HG02759 (cell line): ENCODE data around the gene PPM1N.
A peak's percentile ranks its signal among the peaks of the same experiment; 100 is the strongest.

Experiments used
- ATAC-seq: cut with Tn5 transposase; IDR thresholded peaks from one replicate; pipeline ENCODE4 v1.9.1; 2021; ENCODE audit warnings: mild to moderate bottlenecking, moderate library complexity; ENCODE audit not compliant: unreplicated experiment

The PPM1N gene, protein sequence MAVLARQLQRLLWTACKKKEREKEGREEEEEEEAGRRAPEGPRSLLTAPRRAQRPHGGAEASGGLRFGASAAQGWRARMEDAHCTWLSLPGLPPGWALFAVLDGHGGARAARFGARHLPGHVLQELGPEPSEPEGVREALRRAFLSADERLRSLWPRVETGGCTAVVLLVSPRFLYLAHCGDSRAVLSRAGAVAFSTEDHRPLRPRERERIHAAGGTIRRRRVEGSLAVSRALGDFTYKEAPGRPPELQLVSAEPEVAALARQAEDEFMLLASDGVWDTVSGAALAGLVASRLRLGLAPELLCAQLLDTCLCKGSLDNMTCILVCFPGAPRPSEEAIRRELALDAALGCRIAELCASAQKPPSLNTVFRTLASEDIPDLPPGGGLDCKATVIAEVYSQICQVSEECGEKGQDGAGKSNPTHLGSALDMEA

DNA sequence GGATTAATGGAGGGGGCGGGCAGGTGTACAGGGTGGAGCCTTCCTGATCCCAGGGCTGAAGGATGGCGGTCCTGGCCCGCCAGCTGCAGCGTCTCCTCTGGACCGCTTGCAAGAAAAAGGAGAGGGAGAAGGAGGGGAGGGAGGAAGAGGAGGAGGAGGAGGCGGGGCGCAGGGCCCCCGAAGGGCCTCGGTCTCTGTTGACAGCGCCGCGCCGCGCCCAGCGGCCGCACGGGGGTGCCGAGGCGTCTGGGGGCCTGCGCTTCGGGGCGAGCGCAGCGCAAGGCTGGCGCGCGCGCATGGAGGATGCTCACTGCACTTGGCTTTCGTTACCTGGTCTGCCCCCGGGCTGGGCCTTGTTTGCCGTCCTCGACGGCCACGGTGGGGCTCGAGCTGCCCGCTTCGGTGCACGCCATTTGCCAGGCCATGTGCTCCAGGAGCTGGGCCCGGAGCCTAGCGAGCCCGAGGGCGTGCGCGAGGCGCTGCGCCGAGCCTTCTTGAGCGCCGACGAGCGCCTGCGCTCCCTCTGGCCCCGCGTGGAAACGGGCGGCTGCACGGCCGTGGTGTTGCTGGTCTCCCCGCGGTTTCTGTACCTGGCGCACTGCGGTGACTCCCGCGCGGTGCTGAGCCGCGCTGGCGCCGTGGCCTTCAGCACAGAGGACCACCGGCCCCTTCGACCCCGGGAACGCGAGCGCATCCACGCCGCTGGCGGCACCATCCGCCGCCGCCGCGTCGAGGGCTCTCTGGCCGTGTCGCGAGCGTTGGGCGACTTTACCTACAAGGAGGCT, at the start of gene PPM1N:
Gene PPM1N, plus strand, starts transcription at position 33 of the 785 bp plus-strand sequence. Its CDS starts 30 bp downstream, at position 63.
- peak; percentile 38 for ATAC-seq

DNA sequence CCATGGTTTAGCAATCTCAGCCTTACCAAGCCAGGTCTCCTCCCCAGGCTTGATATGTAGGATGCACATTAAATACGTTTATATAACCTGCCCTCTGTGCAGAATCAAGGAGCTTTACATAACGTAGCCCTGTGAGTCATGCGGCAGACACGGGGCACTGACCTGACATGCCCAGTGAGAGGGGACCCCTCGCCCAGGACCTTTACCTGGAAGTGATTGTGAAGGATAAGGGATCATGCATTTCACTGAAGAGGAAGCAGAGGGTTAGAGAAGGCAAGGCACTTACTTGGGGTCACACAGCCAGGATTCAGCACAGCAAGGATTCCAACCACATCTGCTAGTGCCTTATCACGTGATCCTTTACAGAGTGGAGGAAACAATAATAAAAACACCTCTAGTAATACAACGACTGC, 49.4 kb upstream of the PPM1N start:
- no peak for ATAC-seq

DNA sequence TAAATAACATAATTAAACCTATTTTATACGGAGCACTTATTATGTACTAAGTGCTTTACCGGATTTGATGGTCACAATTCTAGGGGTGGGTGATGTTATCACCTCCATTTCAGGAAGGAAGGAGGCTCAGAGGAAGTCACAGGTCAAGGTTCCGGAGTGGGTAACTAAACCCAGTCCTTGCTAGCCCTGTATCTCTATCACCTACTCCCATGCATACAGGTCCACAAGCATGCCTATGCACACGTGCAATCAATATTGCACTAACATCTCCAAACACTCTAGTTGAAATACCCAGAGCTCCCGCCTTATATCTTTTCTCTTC, 48.3 kb upstream of the PPM1N start:
- no peak for ATAC-seq

DNA sequence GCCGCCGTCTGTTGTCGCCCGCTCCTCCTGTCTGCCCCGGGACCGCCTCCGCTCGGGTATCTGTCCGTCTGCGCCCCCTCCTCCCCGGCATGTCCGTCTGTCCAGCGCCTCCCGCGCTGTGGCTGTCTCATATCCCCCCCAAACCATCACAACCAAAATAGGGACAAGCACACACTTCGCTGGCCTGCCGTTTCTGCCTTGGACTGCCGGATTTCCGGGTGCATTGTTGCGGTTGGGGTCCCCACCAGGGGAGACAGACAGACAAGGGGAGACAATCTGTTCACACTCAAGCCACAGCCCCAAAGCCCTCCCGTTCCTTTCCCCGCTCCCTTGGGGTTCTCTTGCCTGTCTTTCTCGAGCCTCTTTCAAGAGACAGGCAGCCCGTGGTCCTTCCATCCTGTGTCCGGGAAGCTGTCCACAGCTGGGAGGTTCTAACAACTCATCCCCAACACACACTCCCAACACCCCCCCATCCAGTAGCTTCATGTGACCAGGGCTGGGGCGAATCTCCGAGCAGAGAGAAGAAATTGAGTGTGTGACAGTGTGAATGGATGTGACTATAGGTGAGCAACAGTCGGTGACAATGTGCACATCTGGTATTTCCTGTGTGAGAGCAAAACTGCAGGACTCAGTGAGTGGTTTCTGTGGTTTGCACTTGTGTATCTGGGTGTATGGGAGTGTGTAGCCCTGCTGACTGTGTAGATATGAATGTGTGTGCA, 47.0 kb upstream of the PPM1N start:
- peak; percentile 23 for ATAC-seq

DNA sequence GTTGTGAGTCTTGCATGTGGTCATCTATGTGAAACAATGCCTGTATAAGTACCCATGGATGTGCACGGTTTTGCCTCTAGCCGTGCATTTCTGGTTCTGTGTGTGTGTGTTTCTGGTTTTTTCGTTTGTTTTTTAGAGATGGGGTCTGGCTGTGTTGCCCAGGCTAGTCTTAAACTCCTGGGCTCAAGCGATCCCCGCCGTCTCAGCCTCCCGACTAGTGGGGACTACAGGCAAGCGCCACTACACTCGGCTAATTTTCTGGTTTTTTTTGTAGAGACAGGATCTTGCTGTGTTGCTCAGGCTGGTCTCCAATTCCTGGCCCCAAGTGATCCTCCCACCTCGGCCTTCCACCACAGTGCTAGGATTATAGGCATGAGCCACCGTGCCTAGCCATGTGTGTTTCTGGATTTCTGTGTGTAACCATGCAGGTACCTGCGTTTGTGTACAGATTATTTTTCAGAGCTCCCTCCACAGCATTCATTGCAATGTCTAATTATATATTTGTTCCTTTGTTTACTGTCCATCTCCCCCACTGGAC, 46.3 kb upstream of the PPM1N start:
- ATAC-seq = no peak

DNA sequence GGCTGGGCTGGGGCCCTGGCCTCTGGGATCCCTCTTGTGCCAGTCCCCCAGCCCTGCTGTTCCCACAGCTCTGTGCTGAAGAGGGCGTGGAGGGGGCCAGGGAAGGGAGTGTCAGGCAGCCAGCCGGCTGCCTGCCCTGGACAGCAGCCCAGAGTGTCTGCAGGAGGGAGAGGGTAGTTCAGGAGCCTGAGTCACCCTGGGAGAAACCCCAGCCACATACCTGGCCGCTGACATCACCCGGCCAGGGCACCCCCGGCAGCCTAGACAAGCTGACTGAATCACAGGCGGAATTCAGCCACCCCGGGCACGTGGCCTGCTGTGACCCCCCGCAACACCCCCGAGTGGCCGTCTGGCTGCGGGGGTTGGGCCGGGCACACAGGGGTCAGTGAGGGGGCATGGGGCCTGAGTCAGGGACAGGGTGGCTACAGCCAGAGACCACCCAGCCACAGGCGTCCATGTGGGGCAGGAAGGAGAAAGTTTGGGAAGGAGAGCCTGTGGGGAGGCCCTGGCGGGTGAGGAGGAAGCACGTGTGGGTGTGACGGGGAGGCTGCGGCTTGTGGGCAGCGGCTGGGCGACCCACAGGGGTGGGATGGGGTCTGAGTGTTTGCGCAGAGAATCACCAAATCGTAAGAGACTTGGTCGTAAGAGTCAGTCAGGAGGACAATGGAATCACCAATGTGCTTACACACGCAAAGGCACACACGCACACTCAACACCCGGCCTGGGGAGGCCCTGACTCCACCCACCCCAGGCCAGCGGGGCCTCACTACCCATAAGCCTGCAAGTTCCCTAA, 42.3 kb upstream of the PPM1N start:
- no peak for ATAC-seq

DNA sequence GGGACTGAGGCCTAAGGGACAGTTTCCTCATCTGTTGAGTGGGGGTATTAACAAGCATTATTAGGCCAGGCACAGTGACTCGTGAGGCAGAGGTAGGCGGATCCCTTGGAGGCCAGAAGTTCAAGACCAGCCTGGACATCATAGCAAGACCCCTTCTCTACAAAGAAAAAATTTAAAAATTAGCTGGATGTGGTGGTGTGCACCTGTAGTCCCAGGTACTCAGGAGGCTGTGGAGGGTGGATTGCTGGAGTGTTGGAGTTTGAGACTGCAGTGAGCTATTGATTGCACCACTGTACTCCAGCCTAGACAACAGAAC, 41.8 kb upstream of the PPM1N start:
- ATAC-seq = no peak

DNA sequence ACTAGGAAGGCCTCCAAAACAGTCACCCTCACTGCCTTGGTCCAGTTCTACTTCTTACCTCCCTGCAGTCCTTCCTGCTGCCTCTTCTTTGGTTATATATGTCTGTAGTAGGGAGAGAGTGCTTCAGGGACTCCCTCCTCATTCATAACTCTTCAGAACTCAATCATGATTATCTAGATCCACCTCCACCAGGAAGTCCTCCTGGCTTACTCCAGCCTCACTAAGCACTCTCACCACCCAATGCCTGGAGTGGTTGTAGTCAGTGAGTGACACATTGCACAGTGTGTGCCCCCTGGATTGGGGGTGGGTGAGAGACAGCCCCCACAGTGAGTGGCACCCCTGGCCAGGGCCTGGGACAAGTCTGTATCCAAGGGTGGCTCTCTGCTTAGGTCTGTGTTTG, 40.5 kb upstream of the PPM1N start:
- ATAC-seq = no peak

DNA sequence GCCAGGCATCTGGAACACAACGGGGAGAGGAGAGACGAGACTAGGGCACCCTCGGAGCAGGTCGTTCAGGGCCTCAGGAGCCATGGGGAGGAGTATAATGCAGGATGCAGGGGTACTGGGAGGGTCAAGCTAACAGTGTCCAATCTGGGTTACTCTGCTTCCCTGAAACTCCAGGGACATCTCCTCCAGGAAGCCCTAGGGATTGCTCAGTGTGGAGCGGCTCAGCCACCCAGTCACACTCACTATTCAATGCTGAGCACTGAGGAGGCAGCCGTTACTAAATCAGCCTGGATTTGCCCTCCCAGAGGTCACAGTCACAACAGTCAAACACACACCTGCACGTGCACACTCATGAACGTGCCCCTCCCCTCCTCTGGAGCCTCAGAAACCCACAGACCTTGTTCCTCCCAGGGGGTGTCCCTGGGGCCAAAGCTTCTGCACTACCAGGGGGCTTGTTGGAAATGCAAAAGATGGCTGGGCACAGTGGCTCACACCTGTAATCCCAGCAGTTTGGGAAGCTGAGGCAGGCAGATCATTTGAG, 37.4 kb upstream of the PPM1N start:
- ATAC-seq = no peak

DNA sequence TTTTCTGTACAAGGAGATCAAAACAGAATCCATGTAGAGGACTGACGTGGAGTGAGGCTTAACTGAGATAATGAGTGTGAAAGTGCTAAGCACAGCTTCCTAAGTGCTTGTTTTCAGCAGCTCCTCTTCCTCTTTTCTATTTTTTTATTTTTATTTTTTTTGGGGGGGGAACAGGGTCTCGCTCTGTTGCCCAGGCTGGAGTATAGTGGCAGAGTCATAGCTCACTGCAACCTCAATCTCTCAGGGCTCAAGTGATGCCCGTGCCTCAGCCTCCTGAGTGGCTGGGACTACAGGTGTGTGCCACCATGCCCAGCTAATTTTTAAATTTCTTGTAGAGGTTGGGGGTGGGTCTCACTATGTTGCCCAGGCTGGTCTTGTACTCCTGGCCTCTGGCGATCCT, 36.1 kb upstream of the PPM1N start:
- ATAC-seq = no peak

DNA sequence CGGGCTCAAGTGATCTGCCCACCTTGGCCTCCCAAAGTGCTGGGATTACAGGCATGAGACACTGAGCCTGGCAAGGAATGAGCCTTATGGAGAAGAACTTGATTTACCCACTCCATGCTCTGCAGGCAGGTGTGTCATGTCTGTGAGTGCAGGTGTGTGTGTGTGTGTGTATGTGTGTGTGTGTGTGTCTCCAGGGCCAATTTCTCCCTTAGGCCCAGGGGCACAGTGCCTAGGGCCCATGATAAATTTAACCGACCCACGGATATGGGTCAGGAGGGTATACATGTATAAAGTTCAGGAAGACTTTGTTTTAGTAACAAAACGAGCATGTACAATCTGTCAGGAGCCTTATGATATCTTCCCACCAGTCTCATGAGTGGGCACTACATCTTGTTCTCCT, 35.0 kb upstream of the PPM1N start:
- no peak for ATAC-seq

DNA sequence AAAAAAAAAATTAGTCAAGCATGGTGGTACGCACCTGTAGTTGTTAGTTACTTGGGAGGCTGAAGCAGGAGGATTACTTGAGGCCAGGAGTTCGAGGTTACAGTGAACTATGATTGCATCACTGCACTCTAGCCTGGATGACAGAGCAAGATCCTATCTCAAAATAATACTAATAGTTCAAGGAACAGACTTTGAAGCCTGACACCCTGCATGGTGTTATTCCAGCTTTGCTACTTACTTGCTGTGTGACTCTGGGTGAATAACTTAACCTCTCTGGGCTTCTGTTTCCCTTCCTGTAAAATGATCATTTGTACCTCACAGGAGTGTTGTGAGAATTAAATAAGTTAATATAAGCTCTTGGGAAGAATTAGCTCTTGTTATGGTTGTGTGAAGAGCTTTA, 34.0 kb upstream of the PPM1N start:
- no peak for ATAC-seq

DNA sequence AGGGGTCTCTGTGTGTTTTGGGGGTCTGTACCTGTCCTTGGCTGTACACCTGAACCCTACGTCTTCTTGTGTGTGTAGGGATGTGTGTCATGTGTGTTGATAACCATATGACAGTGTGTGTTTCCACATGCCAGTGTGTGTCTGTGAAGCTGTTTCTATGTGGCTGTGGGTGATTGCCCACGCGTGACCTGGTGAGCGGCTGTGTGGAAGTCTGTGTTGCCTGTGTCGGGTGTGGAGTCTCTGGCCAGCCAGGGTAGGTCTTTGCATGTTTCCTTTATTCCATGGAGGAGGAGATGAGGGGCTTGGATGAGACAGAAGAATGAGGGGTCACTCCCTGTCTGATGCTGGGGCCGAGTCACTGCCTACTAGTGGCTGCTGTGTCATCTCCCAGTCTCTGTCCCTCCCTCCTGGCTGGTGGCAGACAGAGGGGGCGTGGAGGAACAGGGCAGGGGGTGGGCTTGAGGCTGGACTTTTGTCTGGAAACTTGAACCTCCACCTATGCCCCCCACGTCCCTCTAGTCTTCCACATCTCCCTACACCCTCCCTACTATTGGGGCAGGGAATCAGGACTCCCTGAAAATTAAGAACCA, 33.3 kb upstream of the PPM1N start:
- ATAC-seq = no peak

DNA sequence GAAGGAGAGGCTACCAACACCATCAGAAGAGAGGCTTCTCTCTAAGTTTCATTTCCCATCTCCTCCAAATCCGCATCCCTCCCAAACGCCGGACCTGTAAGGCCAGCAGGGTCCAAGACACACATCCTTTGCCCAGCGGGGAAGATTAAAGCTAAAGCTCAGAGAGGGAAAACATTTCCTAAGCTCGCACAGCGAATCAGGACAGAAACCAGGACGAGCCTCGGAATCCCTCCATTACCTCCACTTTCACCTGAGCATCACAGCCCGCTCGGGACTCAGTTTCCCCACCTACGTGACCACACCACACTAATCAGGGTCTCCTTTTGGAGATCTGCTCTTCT, 31.2 kb upstream of the PPM1N start:
- no peak for ATAC-seq

DNA sequence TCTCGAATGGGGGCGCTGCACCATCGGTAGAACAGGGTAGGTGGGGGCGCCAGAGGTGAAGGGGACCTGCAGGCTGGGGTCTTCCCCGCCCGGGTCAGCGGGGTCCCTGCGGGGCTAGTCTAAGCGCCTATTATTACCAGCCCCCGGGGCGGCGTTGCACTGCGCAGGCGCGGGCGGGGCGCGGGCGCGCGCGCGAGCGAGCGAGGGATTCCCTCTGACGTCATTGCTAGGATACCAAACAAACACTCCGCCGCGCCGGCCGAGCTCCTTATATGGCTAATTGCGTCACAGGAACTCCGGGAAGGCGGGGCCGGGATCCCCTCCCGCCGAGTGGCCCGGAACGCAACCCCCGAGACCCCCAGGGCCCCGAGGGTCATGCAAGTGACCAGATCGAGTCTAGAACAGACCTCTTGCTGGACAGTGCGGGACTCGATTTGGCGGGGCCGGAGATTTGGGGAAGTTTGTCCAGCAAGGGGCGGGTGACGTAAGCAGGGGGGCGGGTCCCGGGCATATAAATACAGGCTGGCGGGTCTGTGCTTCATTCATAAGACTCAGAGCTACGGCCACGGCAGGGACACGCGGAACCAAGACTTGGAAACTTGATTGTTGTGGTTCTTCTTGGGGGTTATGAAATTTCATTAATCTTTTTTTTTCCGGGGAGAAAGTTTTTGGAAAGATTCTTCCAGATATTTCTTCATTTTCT, 30.6 kb upstream of the PPM1N start, which contains the start of gene FOSB:
Gene FOSB, plus strand, starts transcription at position 541 of the 703 bp plus-strand sequence. CDS start 591 bp downstream, outside the sequence.
- peak; percentile 49 for ATAC-seq

DNA sequence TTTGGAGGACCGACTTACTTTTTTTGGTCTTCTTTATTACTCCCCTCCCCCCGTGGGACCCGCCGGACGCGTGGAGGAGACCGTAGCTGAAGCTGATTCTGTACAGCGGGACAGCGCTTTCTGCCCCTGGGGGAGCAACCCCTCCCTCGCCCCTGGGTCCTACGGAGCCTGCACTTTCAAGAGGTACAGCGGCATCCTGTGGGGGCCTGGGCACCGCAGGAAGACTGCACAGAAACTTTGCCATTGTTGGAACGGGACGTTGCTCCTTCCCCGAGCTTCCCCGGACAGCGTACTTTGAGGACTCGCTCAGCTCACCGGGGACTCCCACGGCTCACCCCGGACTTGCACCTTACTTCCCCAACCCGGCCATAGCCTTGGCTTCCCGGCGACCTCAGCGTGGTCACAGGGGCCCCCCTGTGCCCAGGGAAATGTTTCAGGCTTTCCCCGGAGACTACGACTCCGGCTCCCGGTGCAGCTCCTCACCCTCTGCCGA, 30.0 kb upstream of the PPM1N start:
- no peak for ATAC-seq

DNA sequence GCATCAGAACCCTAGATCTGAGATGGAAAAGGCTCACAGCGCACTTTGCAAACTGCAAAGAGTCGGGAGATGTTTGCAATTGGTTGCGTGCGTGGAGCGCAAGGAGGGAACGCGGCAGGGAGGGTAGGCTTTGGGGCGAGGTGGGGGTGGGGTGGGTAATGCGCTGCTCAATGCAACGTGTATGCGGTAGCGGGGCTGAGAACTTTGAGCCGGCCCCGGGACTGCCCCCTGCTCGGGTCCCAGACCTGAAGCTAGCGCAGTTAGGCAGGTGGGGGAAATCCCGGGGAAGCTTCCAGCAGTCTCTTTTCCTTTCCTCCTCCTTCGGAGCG, 29.5 kb upstream of the PPM1N start:
- ATAC-seq = peak; percentile 27

DNA sequence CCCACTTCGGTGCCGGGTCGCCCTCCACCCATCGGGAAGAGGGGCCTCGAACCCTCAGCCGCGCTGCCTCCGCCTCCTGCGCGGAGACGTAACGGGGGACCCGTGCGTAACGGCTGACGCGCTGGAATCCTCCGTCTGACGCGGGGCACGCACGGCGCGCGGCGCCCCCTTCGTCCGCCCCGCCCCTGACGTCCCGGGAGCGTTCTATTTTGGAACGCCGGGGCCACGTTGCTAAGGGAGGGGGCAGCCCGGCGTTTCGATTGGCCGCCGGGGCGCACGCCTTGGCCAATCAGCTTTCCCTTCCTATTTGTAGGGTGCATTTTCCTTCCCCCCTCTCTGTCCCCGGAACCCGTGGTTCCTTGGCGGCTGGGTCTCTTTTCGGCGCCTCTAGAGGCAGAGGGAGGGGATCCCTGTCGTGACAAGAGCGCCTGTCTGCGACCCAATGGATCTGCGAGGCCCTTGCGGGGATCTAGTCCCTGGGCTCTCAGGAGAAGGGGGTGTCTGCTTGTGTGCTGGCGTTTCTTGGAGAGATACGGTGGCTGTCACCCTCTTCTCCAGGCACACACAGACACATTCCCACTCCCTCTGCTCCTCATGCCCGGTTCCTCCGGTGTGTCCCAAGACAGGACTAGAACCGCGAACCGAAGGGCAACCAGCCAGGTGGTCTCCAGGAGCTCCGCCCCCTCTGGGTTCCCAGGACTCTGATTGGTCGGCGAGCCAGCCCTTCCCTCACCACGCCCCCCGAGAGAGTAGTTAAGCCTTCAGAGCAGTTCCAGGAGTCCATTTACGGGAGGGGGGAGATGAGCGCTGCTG, 28.9 kb upstream of the PPM1N start:
- peak; percentile 69 for ATAC-seq
